ENCODE data around the gene TNIK. TPM values are rescaled to one million over a fixed set of nuclear protein-coding genes. Genes with fewer than 3 reads are reported as not detected.

The TNIK gene
- total and polyA plus RNA-seq, 2 experiments from 2014 or later = 14.6 to 34.3 TPM

- Mint-ChIP-seq H3K9me3 (peaks cover 2% of the 10 kb centered on the region; the same call in 1 of the 3 replicates), H3K4me1 (peaks cover 7% of the 10 kb centered on the region; the same call in 2 of the 3 replicates), H3K27me3 (ENCODE audit: insufficient read depth, low read depth, poor library complexity) (peaks cover 2% of the 10 kb centered on the region), H3K27ac (no peak overlapping the region), H3K4me3 (no peak overlapping the region), H3K36me3 (ENCODE audit: low read depth) (peaks cover 13% of the 10 kb centered on the region; the same call in 2 of the 3 replicates)
- Histone ChIP-seq H3F3A (replicated peaks; ENCODE audit: low read depth) (no peaks in the 10 kb centered on the region), H3K27me3 (ENCODE audit: insufficient read depth) (no peaks in the 10 kb centered on the region), H3K4me2 (no peak overlapping the region), H3K79me2 (replicated peaks; ENCODE audit: insufficient read depth) (no peaks in the 10 kb centered on the region), H4K20me1 (replicated peaks; ENCODE audit: insufficient read depth) (no peaks in the 10 kb centered on the region), H3K27ac (ENCODE audit: low read depth) (no peak overlapping the region), H3K4me1 (ENCODE audit: insufficient read depth) (no peaks in the 10 kb centered on the region), H3K36me3 (ENCODE audit: insufficient read depth) (no peaks in the 10 kb centered on the region), H2AFZ (no peak overlapping the region), H3K9me2 (ENCODE audit: insufficient read depth) (no peaks in the 10 kb centered on the region), H3K4me3 (no peak overlapping the region)
- TF ChIP-seq ZNF331 (CRISPR knock-in tag; IDR thresholded peaks at IDR 0.05; ENCODE audit: low read depth) (no peak), CTCF (conservative IDR thresholded peaks at IDR 0.05; ENCODE audit: low read depth in 2 of 2) (no peak), POLR2AphosphoS5 (IDR thresholded peaks at IDR 0.05; ENCODE audit: low read depth) (no peak), EZH2 (IDR thresholded peaks at IDR 0.05; ENCODE audit: low read depth, unreplicated experiment) (no peak)
- TF ChIP-seq, protein P1, sequence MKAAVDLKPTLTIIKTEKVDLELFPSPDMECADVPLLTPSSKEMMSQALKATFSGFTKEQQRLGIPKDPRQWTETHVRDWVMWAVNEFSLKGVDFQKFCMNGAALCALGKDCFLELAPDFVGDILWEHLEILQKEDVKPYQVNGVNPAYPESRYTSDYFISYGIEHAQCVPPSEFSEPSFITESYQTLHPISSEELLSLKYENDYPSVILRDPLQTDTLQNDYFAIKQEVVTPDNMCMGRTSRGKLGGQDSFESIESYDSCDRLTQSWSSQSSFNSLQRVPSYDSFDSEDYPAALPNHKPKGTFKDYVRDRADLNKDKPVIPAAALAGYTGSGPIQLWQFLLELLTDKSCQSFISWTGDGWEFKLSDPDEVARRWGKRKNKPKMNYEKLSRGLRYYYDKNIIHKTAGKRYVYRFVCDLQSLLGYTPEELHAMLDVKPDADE (IDR thresholded peaks at IDR 0.05) = no peak
- no peak for ATAC-seq
- DNase-seq (ENCODE audit: low spot score) = no peak
Observed at GRCh38 chr3:171225708-171226107, 234.5 kb downstream of the TNIK start.

DNA sequence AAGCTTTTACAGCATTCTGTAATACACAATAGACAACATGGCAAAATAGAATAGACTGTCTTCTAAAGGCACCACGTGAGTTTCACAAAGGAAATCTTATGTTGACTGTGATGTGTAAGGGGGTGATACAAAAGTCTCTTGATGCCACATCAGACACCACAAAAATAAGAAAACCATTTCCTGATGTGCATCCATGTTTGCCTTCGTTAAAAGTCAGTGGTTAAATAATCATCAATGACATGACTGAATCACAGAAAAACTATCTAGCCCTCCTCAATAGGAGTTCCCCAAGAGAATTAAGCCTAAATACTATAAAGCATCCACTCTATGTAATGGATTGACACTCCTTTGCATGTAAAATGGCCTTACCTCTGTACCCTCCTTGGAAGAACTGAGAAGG is 235.0 kb downstream of the TNIK start:
- no peaks in the 10 kb centered on the region for H4K20me1 ChIP-seq (replicated peaks; ENCODE audit: insufficient read depth)
- no peaks in the 10 kb centered on the region for H3K27me3 ChIP-seq (ENCODE audit: insufficient read depth)
- DNase-seq (ENCODE audit: low spot score) (no peak), ATAC-seq (no peak)
- no peaks in the 10 kb centered on the region for H3K4me1 ChIP-seq (ENCODE audit: insufficient read depth)
- no peaks in the 10 kb centered on the region for H3K79me2 ChIP-seq (replicated peaks; ENCODE audit: insufficient read depth)
- no peak overlapping the region for H3K27ac Mint-ChIP-seq
- H3K4me3 ChIP-seq = no peak overlapping the region
- H3K36me3 ChIP-seq (ENCODE audit: insufficient read depth) = no peaks in the 10 kb centered on the region
- peaks cover 2% of the 10 kb centered on the region for H3K27me3 Mint-ChIP-seq (ENCODE audit: insufficient read depth, low read depth, poor library complexity)
- H3K4me3 Mint-ChIP-seq = no peak overlapping the region
- no peak overlapping the region for H3K4me2 ChIP-seq
- H3F3A ChIP-seq (replicated peaks; ENCODE audit: low read depth) = no peaks in the 10 kb centered on the region
- H3K27ac ChIP-seq (ENCODE audit: low read depth) = no peak overlapping the region
- H3K4me1 Mint-ChIP-seq = peaks cover 6% of the 10 kb centered on the region; the same call in 2 of the 3 replicates
- H2AFZ ChIP-seq = no peak overlapping the region
- peaks cover 2% of the 10 kb centered on the region; the same call in 1 of the 3 replicates for H3K9me3 Mint-ChIP-seq
- H3K36me3 Mint-ChIP-seq (ENCODE audit: low read depth) = peaks cover 13% of the 10 kb centered on the region; the same call in 2 of the 3 replicates
- H3K9me2 ChIP-seq (ENCODE audit: insufficient read depth) = no peaks in the 10 kb centered on the region
- TF ChIP-seq, protein P2, sequence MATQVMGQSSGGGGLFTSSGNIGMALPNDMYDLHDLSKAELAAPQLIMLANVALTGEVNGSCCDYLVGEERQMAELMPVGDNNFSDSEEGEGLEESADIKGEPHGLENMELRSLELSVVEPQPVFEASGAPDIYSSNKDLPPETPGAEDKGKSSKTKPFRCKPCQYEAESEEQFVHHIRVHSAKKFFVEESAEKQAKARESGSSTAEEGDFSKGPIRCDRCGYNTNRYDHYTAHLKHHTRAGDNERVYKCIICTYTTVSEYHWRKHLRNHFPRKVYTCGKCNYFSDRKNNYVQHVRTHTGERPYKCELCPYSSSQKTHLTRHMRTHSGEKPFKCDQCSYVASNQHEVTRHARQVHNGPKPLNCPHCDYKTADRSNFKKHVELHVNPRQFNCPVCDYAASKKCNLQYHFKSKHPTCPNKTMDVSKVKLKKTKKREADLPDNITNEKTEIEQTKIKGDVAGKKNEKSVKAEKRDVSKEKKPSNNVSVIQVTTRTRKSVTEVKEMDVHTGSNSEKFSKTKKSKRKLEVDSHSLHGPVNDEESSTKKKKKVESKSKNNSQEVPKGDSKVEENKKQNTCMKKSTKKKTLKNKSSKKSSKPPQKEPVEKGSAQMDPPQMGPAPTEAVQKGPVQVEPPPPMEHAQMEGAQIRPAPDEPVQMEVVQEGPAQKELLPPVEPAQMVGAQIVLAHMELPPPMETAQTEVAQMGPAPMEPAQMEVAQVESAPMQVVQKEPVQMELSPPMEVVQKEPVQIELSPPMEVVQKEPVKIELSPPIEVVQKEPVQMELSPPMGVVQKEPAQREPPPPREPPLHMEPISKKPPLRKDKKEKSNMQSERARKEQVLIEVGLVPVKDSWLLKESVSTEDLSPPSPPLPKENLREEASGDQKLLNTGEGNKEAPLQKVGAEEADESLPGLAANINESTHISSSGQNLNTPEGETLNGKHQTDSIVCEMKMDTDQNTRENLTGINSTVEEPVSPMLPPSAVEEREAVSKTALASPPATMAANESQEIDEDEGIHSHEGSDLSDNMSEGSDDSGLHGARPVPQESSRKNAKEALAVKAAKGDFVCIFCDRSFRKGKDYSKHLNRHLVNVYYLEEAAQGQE (IDR thresholded peaks at IDR 0.05; ENCODE audit: unreplicated experiment) = no peak
- TF ChIP-seq JUNB (IDR thresholded peaks at IDR 0.05; ENCODE audit: unreplicated experiment) (no peak), EZH2 (IDR thresholded peaks at IDR 0.05; ENCODE audit: low read depth, unreplicated experiment) (no peak), EZH2phosphoT487 (IDR thresholded peaks at IDR 0.05; ENCODE audit: unreplicated experiment) (no peak), CTCF (conservative IDR thresholded peaks at IDR 0.05; ENCODE audit: low read depth in 2 of 2) (no peak), ZNF331 (CRISPR knock-in tag; IDR thresholded peaks at IDR 0.05; ENCODE audit: low read depth) (no peak), POLR2AphosphoS5 (IDR thresholded peaks at IDR 0.05; ENCODE audit: low read depth) (no peak), ZNF114 (CRISPR knock-in tag; IDR thresholded peaks at IDR 0.05) (no peak)
